ENCODE results near the gene RUBCN.
"Not testable (repeated sequence)": the region's sequence is repeated elsewhere in the genome, so short reads cannot be mapped to it uniquely, and the experiment has no call there.

DNA sequence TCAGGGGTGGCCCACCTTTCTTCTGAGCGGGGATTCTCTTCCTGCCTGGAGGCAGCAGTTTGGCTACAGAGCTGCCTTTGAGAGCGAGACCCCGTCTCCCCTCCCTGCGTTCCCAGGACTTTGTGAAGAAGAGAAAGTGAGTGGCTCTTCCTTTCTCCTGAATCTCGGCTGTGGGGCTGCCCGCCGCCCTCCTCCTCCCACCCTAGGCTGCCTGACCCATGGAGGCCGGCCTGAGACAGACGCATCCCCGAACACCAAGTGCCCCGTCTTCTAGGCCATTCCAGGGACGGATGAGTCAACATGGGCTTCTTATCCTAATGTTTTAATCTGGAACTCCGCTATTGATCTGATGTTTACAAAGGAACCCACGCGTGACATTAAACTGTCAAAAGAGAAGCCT, 74.8 kb downstream of the RUBCN start:
- TF ChIP-seq, protein P1, sequence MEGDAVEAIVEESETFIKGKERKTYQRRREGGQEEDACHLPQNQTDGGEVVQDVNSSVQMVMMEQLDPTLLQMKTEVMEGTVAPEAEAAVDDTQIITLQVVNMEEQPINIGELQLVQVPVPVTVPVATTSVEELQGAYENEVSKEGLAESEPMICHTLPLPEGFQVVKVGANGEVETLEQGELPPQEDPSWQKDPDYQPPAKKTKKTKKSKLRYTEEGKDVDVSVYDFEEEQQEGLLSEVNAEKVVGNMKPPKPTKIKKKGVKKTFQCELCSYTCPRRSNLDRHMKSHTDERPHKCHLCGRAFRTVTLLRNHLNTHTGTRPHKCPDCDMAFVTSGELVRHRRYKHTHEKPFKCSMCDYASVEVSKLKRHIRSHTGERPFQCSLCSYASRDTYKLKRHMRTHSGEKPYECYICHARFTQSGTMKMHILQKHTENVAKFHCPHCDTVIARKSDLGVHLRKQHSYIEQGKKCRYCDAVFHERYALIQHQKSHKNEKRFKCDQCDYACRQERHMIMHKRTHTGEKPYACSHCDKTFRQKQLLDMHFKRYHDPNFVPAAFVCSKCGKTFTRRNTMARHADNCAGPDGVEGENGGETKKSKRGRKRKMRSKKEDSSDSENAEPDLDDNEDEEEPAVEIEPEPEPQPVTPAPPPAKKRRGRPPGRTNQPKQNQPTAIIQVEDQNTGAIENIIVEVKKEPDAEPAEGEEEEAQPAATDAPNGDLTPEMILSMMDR (IDR thresholded peaks at IDR 0.05; ENCODE audit: low read depth, low read length, poor library complexity, severe bottlenecking) = not testable (repeated sequence)
- TF ChIP-seq EZH2phosphoT487 (IDR thresholded peaks at IDR 0.05; ENCODE audit: borderline replicate concordance, low read length) = not testable (repeated sequence)

Data from DOHH2 (cell line).